ENCODE measurements around the gene NMUR1.
A peak's percentile ranks its signal among the peaks of the same experiment; 100 is the strongest.

NMUR1 gene

GRCh38 chr2:231483398-231484329 is 46.6 kb downstream of the NMUR1 start:
- DNase-seq (ENCODE audit: low read depth), result no peak

- peak; percentile 38 for DNase-seq (ENCODE audit: low read depth)
Observed at GRCh38 chr2:231482806-231483391, 47.3 kb downstream of the NMUR1 start.

- no peak for DNase-seq (ENCODE audit: low read depth)
Observed at GRCh38 chr2:231480781-231481180, 49.5 kb downstream of the NMUR1 start.

- DNase-seq (ENCODE audit: low read depth), result no peak
Observed at GRCh38 chr2:231479455-231479854, 50.8 kb downstream of the NMUR1 start.

- DNase-seq (ENCODE audit: low read depth), result no peak
Observed at GRCh38 chr2:231476920-231477319, 53.3 kb downstream of the NMUR1 start.

- no peak for DNase-seq (ENCODE audit: low read depth)
Observed at GRCh38 chr2:231475965-231476364, 54.3 kb downstream of the NMUR1 start.

Data from stimulated activated CD8-positive, alpha-beta memory T cell treated with anti-CD3 and anti-CD28 coated beads, Interleukin-12 subunit alpha, Interleukin-12 subunit beta, amount 100 ng/mL, for 1 hour (primary cell).